22Rv1 (cell line): ENCODE results near the gene CFAP47.
"Not testable (repeated sequence)": the region's sequence is repeated elsewhere in the genome, so short reads cannot be mapped to it uniquely, and the experiment has no call there.

ENCODE experiments used
- H3K27ac ChIP-seq: fragments of 450-650 bp; 2 replicates; pipeline ENCODE4 v1.5.1; 2017
- CTCF ChIP-seq: fragments of 450-650 bp; IDR thresholded peaks from 2 replicates; pipeline ENCODE4 v1.5.1; 2017; ENCODE audit warnings: mild to moderate bottlenecking
- ZFX ChIP-seq: fragments of 450-650 bp; IDR thresholded peaks from 2 replicates; pipeline ENCODE4 v1.6.1; 2017; ENCODE audit warnings: antibody characterized with exemption, borderline replicate concordance

CFAP47 gene

GRCh38 chrX:36019125-36019524 is 99.6 kb downstream of the CFAP47 start:
- TF ChIP-seq ZFX (no peak), CTCF (no peak)
- H3K27ac ChIP-seq = 0 out of 2 replicates have a peak overlapping the region, but pooled peaks have one; percentile 17

DNA sequence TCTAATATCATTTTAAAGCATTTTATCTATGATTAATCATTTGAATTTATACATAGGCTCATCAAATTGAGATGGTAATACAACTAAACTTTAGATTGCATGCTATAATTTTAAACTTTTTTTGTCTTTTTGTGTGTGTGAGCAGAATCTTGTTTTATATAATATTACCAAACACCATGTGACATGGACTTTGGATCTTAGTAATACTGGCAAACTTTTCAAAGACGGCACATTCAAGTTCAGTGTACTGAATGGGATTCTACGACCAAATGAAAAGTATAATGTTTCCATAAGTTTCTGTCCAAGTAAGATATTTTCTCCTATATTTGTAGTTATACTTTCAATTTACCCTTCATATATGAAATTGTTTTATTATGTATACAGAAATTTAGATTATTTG is 116.0 kb downstream of the CFAP47 start:
- no peak overlapping the region for H3K27ac ChIP-seq
- TF ChIP-seq ZFX (no peak), CTCF (no peak)

GRCh38 chrX:36062778-36063177 is 143.2 kb downstream of the CFAP47 start:
- no peak overlapping the region for H3K27ac ChIP-seq
- TF ChIP-seq CTCF = no peak
- no peak for TF ChIP-seq ZFX

DNA sequence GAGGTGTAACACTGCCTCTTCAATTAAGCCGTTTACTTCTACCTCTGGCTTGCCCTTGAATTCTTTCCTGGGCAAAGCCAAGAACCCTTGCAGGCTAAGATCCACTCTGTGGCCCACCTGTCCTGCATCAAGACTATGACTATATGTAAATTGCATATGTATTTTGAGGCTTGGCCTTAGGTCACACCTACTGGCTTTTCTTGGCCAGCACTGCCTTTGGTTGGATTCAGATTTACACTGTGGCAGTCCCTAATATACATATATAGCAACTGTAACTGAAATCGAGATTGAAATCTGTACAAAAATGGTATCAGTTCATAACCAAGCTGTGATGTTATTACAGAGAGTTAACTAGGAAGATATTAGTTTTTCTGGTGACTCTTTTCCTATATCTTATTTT is 151.5 kb downstream of the CFAP47 start:
- no peak overlapping the region for H3K27ac ChIP-seq
- no peak for TF ChIP-seq CTCF
- TF ChIP-seq ZFX = no peak

- H3K27ac ChIP-seq = not testable (repeated sequence)
These were observed 155.5 kb downstream of the CFAP47 start for GRCh38 chrX:36075009-36075408.

DNA sequence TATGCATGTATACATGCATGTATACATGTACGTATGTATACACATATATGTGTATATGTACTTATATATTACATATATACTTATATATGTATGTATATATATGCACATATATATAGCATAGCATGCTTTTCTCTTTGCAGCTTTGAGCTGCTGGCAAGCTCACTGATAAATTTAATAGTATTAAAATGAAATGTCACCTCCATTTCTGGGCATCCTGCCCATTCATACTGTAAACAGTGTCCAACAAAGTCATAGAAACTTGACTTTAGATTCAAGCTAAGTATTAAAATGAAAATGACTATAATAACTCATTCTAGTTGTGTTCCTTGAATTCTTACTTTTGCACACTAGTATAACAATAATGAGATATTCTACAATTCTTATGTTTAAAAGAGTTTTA is 163.7 kb downstream of the CFAP47 start:
- no peak overlapping the region for H3K27ac ChIP-seq
- TF ChIP-seq ZFX = no peak
- TF ChIP-seq CTCF = no peak

DNA sequence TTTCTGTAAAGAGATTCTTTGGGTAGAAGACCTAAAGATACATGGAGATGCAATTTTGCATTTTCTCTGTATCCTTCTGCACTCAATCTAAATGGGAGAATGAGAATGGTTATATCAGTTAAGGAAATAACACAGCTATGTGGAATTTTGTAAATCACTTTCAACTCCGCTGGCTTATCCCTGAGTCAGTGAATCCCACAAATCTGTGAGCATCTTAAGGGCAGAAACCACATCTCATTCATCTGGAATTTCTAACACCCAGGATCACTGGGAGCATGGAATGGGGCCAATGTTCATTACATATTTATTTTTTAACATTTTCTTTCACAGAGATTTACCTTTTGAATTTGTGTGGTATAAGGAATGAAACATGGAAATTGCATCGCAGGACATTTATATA is 167.8 kb downstream of the CFAP47 start:
- no peak overlapping the region for H3K27ac ChIP-seq
- TF ChIP-seq ZFX (no peak), CTCF (no peak)

DNA sequence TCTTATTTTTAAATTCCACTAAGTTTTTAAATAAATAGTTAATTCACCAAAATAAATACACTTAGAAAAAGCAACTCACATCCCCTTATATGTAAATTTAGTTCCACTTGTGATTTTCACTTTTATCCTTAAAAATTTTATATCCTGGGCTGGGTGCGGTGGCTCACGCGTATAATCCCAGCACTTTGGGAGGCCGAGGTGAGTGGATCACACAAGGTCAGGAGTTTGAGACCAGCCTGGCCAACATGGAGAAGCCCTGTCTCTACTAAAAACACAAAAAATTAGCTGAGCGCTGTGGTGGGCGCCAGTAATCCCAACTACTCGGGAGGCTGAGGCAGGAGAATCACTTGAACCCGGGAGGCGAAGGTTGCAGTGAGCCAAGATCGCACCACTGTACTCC is 169.4 kb downstream of the CFAP47 start:
- H3K27ac ChIP-seq = not testable (repeated sequence)

DNA sequence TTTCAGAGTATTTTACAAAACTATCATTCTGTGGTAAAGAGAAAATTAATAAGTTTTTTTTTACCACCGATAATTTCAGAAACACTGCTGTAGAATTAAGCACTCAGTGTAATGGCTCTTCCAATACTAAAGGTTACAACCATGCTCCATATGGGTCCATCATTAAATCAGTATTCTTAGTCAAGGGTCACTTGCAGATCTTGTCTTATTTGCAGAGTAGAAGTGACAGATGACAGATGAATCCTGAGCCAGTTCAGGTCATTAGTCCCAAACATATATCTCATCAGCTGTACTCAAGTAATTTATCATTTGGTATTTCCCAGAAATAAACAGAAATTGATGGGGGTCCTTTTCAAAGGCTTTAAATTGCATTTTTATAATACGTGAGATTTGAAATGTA is 182.9 kb downstream of the CFAP47 start:
- TF ChIP-seq ZFX = no peak
- TF ChIP-seq CTCF = no peak
- no peak overlapping the region for H3K27ac ChIP-seq
